NK-92 treated with Interleukin-12 subunit alpha and Interleukin-12 subunit beta, amount 100 ng/mL, for 24 hours (cell line): ENCODE data around the gene THSD7A.
"Not testable (repeated sequence)": the region's sequence is repeated elsewhere in the genome, so short reads cannot be mapped to it uniquely, and the experiment has no call there.

ENCODE experiments used
- DNase-seq: peaks from one replicate; lab custom pipeline; 2025; lab: John Stamatoyannopoulos, UW

Gene THSD7A

GRCh38 chr7:11587048-11587447, 244.9 kb downstream of the THSD7A start:
- no peak for DNase-seq

- DNase-seq = no peak
Observed at GRCh38 chr7:11584406-11585031, 247.5 kb downstream of the THSD7A start.

- DNase-seq = no peak
Observed at GRCh38 chr7:11579141-11579540, 252.9 kb downstream of the THSD7A start.

- DNase-seq = no peak
Observed at GRCh38 chr7:11576310-11576709, 255.7 kb downstream of the THSD7A start.

GRCh38 chr7:11573128-11573750, 258.8 kb downstream of the THSD7A start:
- DNase-seq = no peak

GRCh38 chr7:11570922-11571550, 261.0 kb downstream of the THSD7A start:
- DNase-seq = no peak

- no peak for DNase-seq
Observed at GRCh38 chr7:11570205-11570604, 261.8 kb downstream of the THSD7A start.

GRCh38 chr7:11567571-11567970, 264.4 kb downstream of the THSD7A start:
- no peak for DNase-seq

GRCh38 chr7:11557627-11558026, 274.4 kb downstream of the THSD7A start:
- DNase-seq = no peak

GRCh38 chr7:11552676-11553296, 279.2 kb downstream of the THSD7A start:
- DNase-seq = no peak

- no peak for DNase-seq
Observed at GRCh38 chr7:11551470-11551869, 280.5 kb downstream of the THSD7A start.

- no peak for DNase-seq
Observed at GRCh38 chr7:11548532-11548931, 283.5 kb downstream of the THSD7A start.

GRCh38 chr7:11541330-11541729, 290.7 kb downstream of the THSD7A start:
- no peak for DNase-seq

GRCh38 chr7:11540271-11540761, 291.7 kb downstream of the THSD7A start:
- DNase-seq = no peak

GRCh38 chr7:11539853-11540252, 292.1 kb downstream of the THSD7A start:
- DNase-seq = no peak

- no peak for DNase-seq
Observed at GRCh38 chr7:11538751-11539299, 293.2 kb downstream of the THSD7A start.

- no peak for DNase-seq
Observed at GRCh38 chr7:11533229-11533820, 298.7 kb downstream of the THSD7A start.

- DNase-seq = no peak
Observed at GRCh38 chr7:11529382-11529781, 302.6 kb downstream of the THSD7A start.

- DNase-seq = no peak
Observed at GRCh38 chr7:11527707-11528106, 304.3 kb downstream of the THSD7A start.

GRCh38 chr7:11524476-11525397, 307.3 kb downstream of the THSD7A start:
- DNase-seq = no peak

GRCh38 chr7:11521964-11522499, 310.0 kb downstream of the THSD7A start:
- not testable (repeated sequence) for DNase-seq
